NOMO-1 treated with dmso at 0.1 percent for 144 hours (cell line): Measurements from ENCODE around the gene PIK3R3.

ENCODE experiments used
- DNase-seq: peaks from one replicate; lab custom pipeline; 2025; ENCODE audit not compliant: unreplicated experiment; lab: John Stamatoyannopoulos, UW

Gene PIK3R3

GRCh38 chr1:46030074-46030870 lies 102.2 kb downstream of the PIK3R3 start:
- no peak for DNase-seq

GRCh38 chr1:46027788-46028573 lies 104.4 kb downstream of the PIK3R3 start:
- DNase-seq: no peak

- no peak for DNase-seq
These were observed 105.9 kb downstream of the PIK3R3 start for GRCh38 chr1:46026531-46026930.

GRCh38 chr1:46021046-46021996 lies 111.1 kb downstream of the PIK3R3 start:
- DNase-seq: no peak

GRCh38 chr1:46020010-46020409 lies 112.4 kb downstream of the PIK3R3 start:
- DNase-seq: no peak

GRCh38 chr1:46019348-46019747 lies 113.1 kb downstream of the PIK3R3 start:
- no peak for DNase-seq

- DNase-seq: peak; percentile 23
These were observed 114.4 kb downstream of the PIK3R3 start for GRCh38 chr1:46017876-46018503.

- no peak for DNase-seq
These were observed 118.8 kb downstream of the PIK3R3 start for GRCh38 chr1:46013581-46013980.

GRCh38 chr1:46012236-46012635 lies 120.2 kb downstream of the PIK3R3 start:
- DNase-seq: no peak

GRCh38 chr1:46011121-46011695 lies 121.2 kb downstream of the PIK3R3 start:
- DNase-seq: no peak

GRCh38 chr1:46010611-46011010 lies 121.8 kb downstream of the PIK3R3 start:
- no peak for DNase-seq

GRCh38 chr1:46008585-46008984 lies 123.8 kb downstream of the PIK3R3 start:
- DNase-seq: no peak

GRCh38 chr1:46005594-46005993 lies 126.8 kb downstream of the PIK3R3 start:
- no peak for DNase-seq

GRCh38 chr1:46004492-46004891 lies 127.9 kb downstream of the PIK3R3 start:
- DNase-seq: no peak

GRCh38 chr1:46003315-46003714 lies 129.1 kb downstream of the PIK3R3 start:
- DNase-seq: peak; percentile 61

- no peak for DNase-seq
These were observed 129.8 kb downstream of the PIK3R3 start for GRCh38 chr1:46002551-46003150.

- no peak for DNase-seq
These were observed 131.2 kb downstream of the PIK3R3 start for GRCh38 chr1:46001081-46001785.

GRCh38 chr1:45999507-45999906 lies 132.9 kb downstream of the PIK3R3 start:
- DNase-seq: no peak

GRCh38 chr1:45998020-45998617 lies 134.3 kb downstream of the PIK3R3 start:
- DNase-seq: no peak
